Neural cell (in vitro differentiated cells): Measurements from ENCODE around the gene CEP72. TPM values are rescaled to one million over a fixed set of nuclear protein-coding genes. Genes with fewer than 3 reads are reported as not detected.

Experiments used
- H2AFZ ChIP-seq: fragments of 200-600, 300-800 bp; sonication (generic), shearing (Covaris generic); 2 replicates; pipeline ENCODE4 v1.6.0; 2014; ENCODE audit warnings: low read depth, mild to moderate bottlenecking, antibody characterized with exemption, low read length, moderate library complexity
- H3F3A ChIP-seq: fragments of 200-600 bp; shearing (Covaris generic); 2 replicates; pipeline ENCODE4 v1.6.1; 2016; ENCODE audit warnings: mild to moderate bottlenecking, moderate library complexity, mixed read lengths, antibody characterized with exemption, low read length; ENCODE audit not compliant: insufficient read depth, poor library complexity, severe bottlenecking
- H3K27ac ChIP-seq: fragments of 200-600, 300-800 bp; sonication (generic), shearing (Covaris generic); 2 replicates; pipeline ENCODE4 v1.5.1; 2014; ENCODE audit warnings: mild to moderate bottlenecking, low read length, moderate library complexity
- H3K27me3 ChIP-seq: fragments of 300-800, 200-600 bp; sonication (generic), shearing (Covaris generic); 2 replicates; pipeline ENCODE4 v1.6.0; 2014; ENCODE audit warnings: mild to moderate bottlenecking, low read depth, low read length, moderate library complexity; ENCODE audit not compliant: insufficient read depth
- H3K36me3 ChIP-seq: fragments of 300-800, 200-600 bp; sonication (generic), shearing (Covaris generic); 2 replicates; pipeline ENCODE4 v1.5.1; 2014; ENCODE audit warnings: mild to moderate bottlenecking, antibody characterized with exemption, low read length, moderate library complexity; ENCODE audit not compliant: insufficient read depth
- H3K4me2 ChIP-seq: fragments of 300-800, 200-600 bp; sonication (generic), shearing (Covaris generic); 2 replicates; pipeline ENCODE4 v1.6.0; 2014; ENCODE audit warnings: mild to moderate bottlenecking, low read length
- H3K4me3 ChIP-seq: fragments of 300-800, 200-600 bp; sonication (generic), shearing (Covaris generic); 2 replicates; pipeline ENCODE4 v1.5.1; 2014; ENCODE audit warnings: mild to moderate bottlenecking, low read length, moderate library complexity
- H3K79me2 ChIP-seq: fragments of 200-600 bp; shearing (Covaris generic); replicated peaks from 2 replicates; pipeline ENCODE4 v1.6.0; 2014; ENCODE audit warnings: mild to moderate bottlenecking, low read length, moderate library complexity; ENCODE audit not compliant: insufficient read depth
- H3K9ac ChIP-seq: fragments of 300-800, 200-600 bp; sonication (generic), shearing (Covaris generic); 2 replicates; pipeline ENCODE4 v1.6.1; 2016; ENCODE audit warnings: mild to moderate bottlenecking, low read length, mixed read lengths
- H3K9me2 ChIP-seq: fragments of 200-600 bp; shearing (Covaris generic); 2 replicates; pipeline ENCODE4 v1.6.1; 2016; ENCODE audit warnings: mild to moderate bottlenecking, low read length, mixed read lengths; ENCODE audit not compliant: insufficient read depth
- H3K9me3 ChIP-seq: fragments of 200-600, 300-800 bp; sonication (generic), shearing (Covaris generic); 2 replicates; pipeline ENCODE4 v1.6.1; 2016; ENCODE audit warnings: mild to moderate bottlenecking, mixed run types, low read length, moderate library complexity, mixed read lengths
- H4K20me1 ChIP-seq: fragments of 200-600 bp; shearing (Covaris generic); 2 replicates; pipeline ENCODE4 v1.6.1; 2016; ENCODE audit warnings: mild to moderate bottlenecking, mixed run types; ENCODE audit not compliant: insufficient read depth
- CTCF ChIP-seq: fragments of 450-650 bp; IDR thresholded peaks from 2 replicates; pipeline ENCODE4 v1.5.1; 2014; ENCODE audit warnings: antibody characterized with exemption, mild to moderate bottlenecking, moderate library complexity; ENCODE audit not compliant: poor library complexity, severe bottlenecking
- EP300 ChIP-seq: fragments of 450-650 bp; conservative IDR thresholded peaks from 2 replicates; pipeline ENCODE4 v1.6.1; 2014; ENCODE audit warnings: antibody characterized with exemption, mild to moderate bottlenecking, moderate library complexity; ENCODE audit not compliant: poor library complexity, severe bottlenecking
- EZH2 ChIP-seq: fragments of 200-600, 300-800 bp; shearing (Covaris generic), sonication (generic); IDR thresholded peaks from 2 replicates; pipeline ENCODE4 v1.6.1; 2014; ENCODE audit warnings: antibody characterized with exemption, low read length, borderline replicate concordance, mild to moderate bottlenecking; ENCODE audit not compliant: insufficient read depth, poor library complexity, severe bottlenecking
- MXI1 ChIP-seq: fragments of 450-650 bp; conservative IDR thresholded peaks from 2 replicates; pipeline ENCODE4 v1.6.1; 2014; ENCODE audit warnings: antibody characterized with exemption, mild to moderate bottlenecking; ENCODE audit not compliant: poor library complexity, severe bottlenecking
- POLR2AphosphoS5 ChIP-seq: IDR thresholded peaks from 2 replicates; pipeline ENCODE4 v1.6.1; 2012
- RAD21 ChIP-seq: fragments of 450-650 bp; conservative IDR thresholded peaks from 2 replicates; pipeline ENCODE4 v1.6.1; 2014; ENCODE audit warnings: antibody characterized with exemption, mild to moderate bottlenecking, moderate library complexity
- REST ChIP-seq: IDR thresholded peaks from 2 replicates; pipeline ENCODE4 v1.6.1; 2012; ENCODE audit warnings: borderline replicate concordance
- SMC3 ChIP-seq: fragments of 450-650 bp; conservative IDR thresholded peaks from 2 replicates; pipeline ENCODE4 v1.6.1; 2014; ENCODE audit warnings: antibody characterized with exemption, mild to moderate bottlenecking, moderate library complexity; ENCODE audit not compliant: poor library complexity
- TAF1 ChIP-seq: IDR thresholded peaks from 2 replicates; pipeline ENCODE4 v1.6.1; 2012; ENCODE audit warnings: low read depth
- polyA plus RNA-seq: library from polyadenylated mRNA; depleted of rRNA; stranded (reverse); fragments of >200 nt; gene quantifications from 2 replicates; pipeline ENCODE4 v1.2.3, GENCODE V29; 2014

CEP72 gene
- polyA plus RNA-seq, 1 donor from 2014 or later = 5.9 TPM

DNA sequence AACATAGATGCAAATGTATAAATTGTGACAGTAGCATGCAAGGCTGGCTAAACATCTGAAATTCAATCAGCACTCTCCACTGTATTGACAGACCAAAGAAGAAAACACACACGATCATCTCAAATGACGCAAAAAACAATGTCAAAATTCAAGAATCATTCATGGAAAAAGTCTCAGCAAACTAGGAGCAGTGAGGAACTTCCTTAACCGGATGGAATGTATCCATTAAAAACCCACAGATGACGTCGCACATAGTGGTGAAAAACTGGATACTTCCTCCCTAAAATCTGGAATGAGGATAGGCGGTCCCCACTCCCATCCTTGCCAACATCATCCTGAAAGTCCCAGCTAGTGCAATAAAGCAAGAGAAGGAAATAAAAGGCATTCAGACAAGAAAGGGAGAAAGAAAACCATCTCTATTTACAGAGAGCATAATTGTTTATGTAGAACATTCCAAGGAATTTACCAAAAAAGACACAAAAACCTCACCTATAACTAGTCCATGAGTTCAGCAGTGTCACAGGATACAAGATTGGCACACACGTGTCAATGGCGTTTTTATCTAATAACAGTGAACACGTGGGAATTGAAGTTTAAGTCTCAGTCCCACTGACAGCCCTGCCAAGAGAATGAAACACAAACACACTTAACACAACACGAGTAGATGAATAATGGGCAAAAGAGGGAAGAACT is 14.1 kb upstream of the CEP72 start:
- H3K27me3 ChIP-seq = no peaks in the 10 kb centered on the region
- TF ChIP-seq EP300 (no peak), REST (no peak)
- no peak overlapping the region for H3K4me3 ChIP-seq
- no peak overlapping the region for H3K4me2 ChIP-seq
- no peaks in the 10 kb centered on the region for H3K9me3 ChIP-seq
- no peaks in the 10 kb centered on the region for H3K36me3 ChIP-seq
- no peak overlapping the region for H3K9ac ChIP-seq
- no peaks in the 10 kb centered on the region for H3K79me2 ChIP-seq
- no peaks in the 10 kb centered on the region for H3F3A ChIP-seq
- H2AFZ ChIP-seq = no peak overlapping the region
- H3K27ac ChIP-seq = no peak overlapping the region
- no peaks in the 10 kb centered on the region for H3K9me2 ChIP-seq
- H4K20me1 ChIP-seq = no peaks in the 10 kb centered on the region

DNA sequence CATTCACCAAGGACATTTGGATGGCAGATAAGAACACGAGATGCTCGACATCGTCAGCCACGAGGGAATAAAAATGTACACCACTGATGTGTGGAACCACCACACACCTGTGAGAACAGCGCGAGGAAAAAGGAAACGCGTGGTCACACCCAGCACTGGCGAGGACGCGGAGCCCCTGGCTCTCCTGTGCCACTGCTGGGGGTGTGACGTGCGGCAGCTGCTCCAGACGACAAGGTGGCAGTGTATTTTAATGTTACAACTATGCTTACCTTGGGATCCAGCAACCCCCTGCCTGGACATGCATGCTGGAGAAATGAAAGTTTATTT is 13.6 kb upstream of the CEP72 start:
- Histone ChIP-seq H3K4me2 (no peak overlapping the region), H3K36me3 (no peaks in the 10 kb centered on the region), H2AFZ (no peak overlapping the region), H3K27me3 (no peaks in the 10 kb centered on the region), H3K9me3 (no peaks in the 10 kb centered on the region), H3K4me3 (no peak overlapping the region), H4K20me1 (no peaks in the 10 kb centered on the region), H3K27ac (no peak overlapping the region), H3F3A (no peaks in the 10 kb centered on the region), H3K9me2 (no peaks in the 10 kb centered on the region), H3K9ac (no peak overlapping the region), H3K79me2 (no peaks in the 10 kb centered on the region)
- TF ChIP-seq EZH2 = no peak
- TF ChIP-seq RAD21 = no peak
- no peak for TF ChIP-seq EP300
- no peak for TF ChIP-seq POLR2AphosphoS5
- no peak for TF ChIP-seq REST
- no peak for TF ChIP-seq CTCF
- TF ChIP-seq SMC3 = no peak
- TF ChIP-seq MXI1 = no peak
- TF ChIP-seq TAF1 = no peak
